ENCODE results near the gene TMEM184A. TPM values are rescaled to one million over a fixed set of nuclear protein-coding genes. Genes with fewer than 3 reads are reported as not detected.

Gene TMEM184A
- total and polyA plus RNA-seq, 2 of the 8 experiments (the other 6 are each of a cell fraction or from before 2014, with no cell fraction given): 1.8 to 2.1 TPM

- CTCF ChIA-PET (ENCODE audit: partially characterized antibody): interaction anchor here (0.6 to 1.7 kb wide), 8 partner anchors 10 to 210 kb away, joined by 3 to 12 read pairs (median 4); no protein-coding TSS in a partner anchor
Measured at GRCh38 chr7:1548438-1548831, 7.6 kb downstream of the TMEM184A start.

More at GRCh38 chr7:1548438-1548831, 7.6 kb downstream of the TMEM184A start:
- H2BK20ac ChIP-seq (ENCODE audit: low read length): no peak overlapping the region
- no peak overlapping the region for H3K56ac ChIP-seq (replicated peaks; ENCODE audit: insufficient read length, low read depth, low read length)
- H3K27me3 ChIP-seq (replicated peaks in 1 of 4; ENCODE audit: control insufficient read depth in 3 of 4, extremely low read depth in 1 of 4, insufficient read depth in 3 of 4, low read length in 3 of 4): no peaks in the 10 kb centered on the region
- no peak overlapping the region for H2BK12ac ChIP-seq (ENCODE audit: low read depth, low read length)
- no peak overlapping the region for H3K4me3 ChIP-seq (ENCODE audit: extremely low read depth in 1 of 4, insufficient read depth in 2 of 4, low read depth in 3 of 4, low read length in 4 of 4)
- POLR2A ChIA-PET (ENCODE audit: partially characterized antibody): interaction anchor here (1.4 kb wide), 1 partner anchor 73 kb away, joined by 3 read pairs; no protein-coding TSS in a partner anchor
- FAIRE-seq (no peak), DNase-seq (ENCODE audit: low read depth in 1 of 2, low spot score in 2 of 2) (no peak)
- no peaks in the 10 kb centered on the region for H3K23me2 ChIP-seq (ENCODE audit: low read depth, low read length)
- H3K36me3 ChIP-seq (ENCODE audit: control insufficient read depth in 2 of 4, insufficient read depth in 4 of 4, low read length in 3 of 4): no peaks in the 10 kb centered on the region
- H3K27ac ChIP-seq (ENCODE audit: low read depth, low read length): no peak overlapping the region
- no peaks in the 10 kb centered on the region for H3K4me1 ChIP-seq (replicated peaks in 1 of 4; ENCODE audit: control insufficient read depth in 3 of 4, insufficient read depth in 4 of 4, low read length in 3 of 4)
- no peak overlapping the region for H3K18ac ChIP-seq (ENCODE audit: extremely low read depth, low read length)
- no peak overlapping the region for H4K91ac ChIP-seq (replicated peaks; ENCODE audit: insufficient read length, low read length)
- H2BK15ac ChIP-seq (ENCODE audit: low read length): no peak overlapping the region
- peaks cover 0 to 3% of the 10 kb centered on the region in 2 experiments for H4K20me1 ChIP-seq (replicated peaks in 1 of 2; ENCODE audit: control insufficient read depth in 1 of 2, insufficient read depth in 2 of 2, low read length in 2 of 2)
- no peak overlapping the region for H3K9ac ChIP-seq (replicated peaks in 1 of 4; ENCODE audit: extremely low read depth in 1 of 4, low read depth in 3 of 4, low read length in 3 of 4)
- H2BK120ac ChIP-seq (replicated peaks; ENCODE audit: low read depth, low read length): no peak overlapping the region
- H3K79me1 ChIP-seq (ENCODE audit: low read depth, low read length): no peaks in the 10 kb centered on the region
- no peak overlapping the region for H3K14ac ChIP-seq (ENCODE audit: insufficient read length)
- 0 out of 2 replicates have a peak overlapping the region, but pooled peaks have one; percentile 21 for H2BK5ac ChIP-seq (ENCODE audit: low read depth, low read length)
- H2AFZ ChIP-seq (ENCODE audit: low read length): no peak overlapping the region
- H3K9me3 ChIP-seq (ENCODE audit: insufficient read depth in 2 of 2, low read depth in 1 of 2, low read length in 1 of 2): no peaks in the 10 kb centered on the region
- peak; percentile 27 to 29; a peak in 3 of 4 replicates for TF ChIP-seq RAD21 (IDR thresholded peaks at IDR 0.05 in 1 of 2, conservative IDR thresholded peaks at IDR 0.05 in 1 of 2; ENCODE audit: low read depth in 2 of 2, low read length in 2 of 2)
- no peak for TF ChIP-seq SP4 (IDR thresholded peaks at IDR 0.05; ENCODE audit: low read length)
- H3K4me2 ChIP-seq (ENCODE audit: insufficient read depth in 1 of 2, low read depth in 2 of 2, low read length in 2 of 2): no peak overlapping the region
- no peak overlapping the region for H3K4ac ChIP-seq (replicated peaks; ENCODE audit: insufficient read length, low read depth, low read length)
- H4K8ac ChIP-seq (ENCODE audit: extremely low read depth, insufficient read depth, low read length): no peak overlapping the region
- H3K79me2 ChIP-seq (ENCODE audit: control insufficient read depth in 1 of 2, insufficient read depth in 2 of 2, low read length in 2 of 2): no peaks in the 10 kb centered on the region
- WGBS, 2 experiments (ENCODE audit: extremely low coverage in 1 of 2, insufficient coverage in 1 of 2, insufficient read length in 1 of 2, insufficient replicate concordance in 2 of 2, low coverage in 1 of 2, low lambda C conversion rate in 2 of 2, missing lambda C conversion rate in 1 of 2): 89% methylated on average over 9 of the region's 17 CpGs; no CpG with 5 or more reads in 1 of the 2 experiments
- no peak overlapping the region for H2AK5ac ChIP-seq (ENCODE audit: low read depth, low read length)
- H3K23ac ChIP-seq (ENCODE audit: insufficient read length): no peak overlapping the region
- H4K5ac ChIP-seq (ENCODE audit: insufficient read length, low read depth, low read length): no peak overlapping the region
